Breast epithelium (tissue), 3 donors: ENCODE results near the gene ITGB8.

Experiments
- CTCF ChIP-seq, 3 donors: fragments of 450-650 bp; IDR thresholded peaks; one replicate each; pipeline ENCODE4 v1.5.1; 2016 to 2017; ENCODE audit warnings: antibody characterized with exemption in 3 of 3, mild to moderate bottlenecking in 3 of 3, moderate library complexity in 3 of 3
- POLR2A ChIP-seq: fragments of 450-650 bp; IDR thresholded peaks from one replicate; pipeline ENCODE4 v1.6.1; 2016; ENCODE audit warnings: antibody characterized with exemption, mild to moderate bottlenecking, moderate library complexity
- POLR2AphosphoS5 ChIP-seq, 3 donors: sonication (generic); formaldehyde crosslinking; IDR thresholded peaks; one replicate each; pipeline ENCODE4 v1.6.1; 2017; ENCODE audit warnings: antibody characterized with exemption in 3 of 3

GRCh38 chr7:20359341-20359963 lies 28.8 kb downstream of the ITGB8 start:
- TF ChIP-seq CTCF (IDR thresholded peaks at IDR 0.05) (no peak), POLR2A (no peak), POLR2AphosphoS5 (IDR thresholded peaks at IDR 0.05) (no peak)
